ENCODE measurements around the gene ADCY5.

DNA sequence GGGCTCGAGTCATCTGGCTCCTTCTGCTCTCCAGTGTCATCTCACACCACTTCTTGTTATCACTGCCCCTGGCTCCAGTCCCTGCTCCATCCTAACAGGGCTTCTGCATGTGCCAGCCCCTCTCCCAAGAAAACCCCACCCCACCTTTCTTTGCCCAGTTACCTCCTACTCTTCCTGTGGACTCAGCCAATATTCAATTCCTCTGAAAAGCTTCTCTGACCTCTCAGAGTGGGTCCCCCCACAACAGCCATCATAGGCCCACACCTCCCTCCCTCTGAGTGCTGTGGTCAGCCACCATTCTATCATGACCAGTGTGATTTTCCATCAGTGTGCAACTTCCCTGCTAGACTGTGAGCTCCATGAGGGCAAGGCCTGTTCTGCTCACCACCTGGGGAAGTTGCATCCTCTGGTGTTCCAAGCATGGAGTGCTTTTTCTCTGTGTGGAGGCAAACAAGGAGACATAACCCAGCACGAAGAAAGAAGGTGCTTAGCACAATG lies 71.6 kb downstream of the ADCY5 start:
- TF ChIP-seq, protein P1, sequence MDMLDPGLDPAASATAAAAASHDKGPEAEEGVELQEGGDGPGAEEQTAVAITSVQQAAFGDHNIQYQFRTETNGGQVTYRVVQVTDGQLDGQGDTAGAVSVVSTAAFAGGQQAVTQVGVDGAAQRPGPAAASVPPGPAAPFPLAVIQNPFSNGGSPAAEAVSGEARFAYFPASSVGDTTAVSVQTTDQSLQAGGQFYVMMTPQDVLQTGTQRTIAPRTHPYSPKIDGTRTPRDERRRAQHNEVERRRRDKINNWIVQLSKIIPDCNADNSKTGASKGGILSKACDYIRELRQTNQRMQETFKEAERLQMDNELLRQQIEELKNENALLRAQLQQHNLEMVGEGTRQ (IDR thresholded peaks at IDR 0.05) = no peak
- TF ChIP-seq CHD2 (IDR thresholded peaks at IDR 0.05; ENCODE audit: low read length, partially characterized antibody) = no peak
- TF ChIP-seq, protein P2, sequence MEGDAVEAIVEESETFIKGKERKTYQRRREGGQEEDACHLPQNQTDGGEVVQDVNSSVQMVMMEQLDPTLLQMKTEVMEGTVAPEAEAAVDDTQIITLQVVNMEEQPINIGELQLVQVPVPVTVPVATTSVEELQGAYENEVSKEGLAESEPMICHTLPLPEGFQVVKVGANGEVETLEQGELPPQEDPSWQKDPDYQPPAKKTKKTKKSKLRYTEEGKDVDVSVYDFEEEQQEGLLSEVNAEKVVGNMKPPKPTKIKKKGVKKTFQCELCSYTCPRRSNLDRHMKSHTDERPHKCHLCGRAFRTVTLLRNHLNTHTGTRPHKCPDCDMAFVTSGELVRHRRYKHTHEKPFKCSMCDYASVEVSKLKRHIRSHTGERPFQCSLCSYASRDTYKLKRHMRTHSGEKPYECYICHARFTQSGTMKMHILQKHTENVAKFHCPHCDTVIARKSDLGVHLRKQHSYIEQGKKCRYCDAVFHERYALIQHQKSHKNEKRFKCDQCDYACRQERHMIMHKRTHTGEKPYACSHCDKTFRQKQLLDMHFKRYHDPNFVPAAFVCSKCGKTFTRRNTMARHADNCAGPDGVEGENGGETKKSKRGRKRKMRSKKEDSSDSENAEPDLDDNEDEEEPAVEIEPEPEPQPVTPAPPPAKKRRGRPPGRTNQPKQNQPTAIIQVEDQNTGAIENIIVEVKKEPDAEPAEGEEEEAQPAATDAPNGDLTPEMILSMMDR (IDR thresholded peaks at IDR 0.05) = no peak
- TF ChIP-seq EHF (CRISPR knock-in tag; IDR thresholded peaks at IDR 0.05) = no peak
- no peak for TF ChIP-seq ZFP36 (IDR thresholded peaks at IDR 0.05; ENCODE audit: borderline replicate concordance, partially characterized antibody)
- no peak for TF ChIP-seq EP300 (IDR thresholded peaks at IDR 0.05)
- no peak for TF ChIP-seq NFE2L2 (conservative IDR thresholded peaks at IDR 0.05; ENCODE audit: low read length)
- TF ChIP-seq, protein P3, sequence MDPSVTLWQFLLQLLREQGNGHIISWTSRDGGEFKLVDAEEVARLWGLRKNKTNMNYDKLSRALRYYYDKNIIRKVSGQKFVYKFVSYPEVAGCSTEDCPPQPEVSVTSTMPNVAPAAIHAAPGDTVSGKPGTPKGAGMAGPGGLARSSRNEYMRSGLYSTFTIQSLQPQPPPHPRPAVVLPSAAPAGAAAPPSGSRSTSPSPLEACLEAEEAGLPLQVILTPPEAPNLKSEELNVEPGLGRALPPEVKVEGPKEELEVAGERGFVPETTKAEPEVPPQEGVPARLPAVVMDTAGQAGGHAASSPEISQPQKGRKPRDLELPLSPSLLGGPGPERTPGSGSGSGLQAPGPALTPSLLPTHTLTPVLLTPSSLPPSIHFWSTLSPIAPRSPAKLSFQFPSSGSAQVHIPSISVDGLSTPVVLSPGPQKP (IDR thresholded peaks at IDR 0.05; ENCODE audit: low read depth, low read length) = no peak
- TF ChIP-seq, protein P4, sequence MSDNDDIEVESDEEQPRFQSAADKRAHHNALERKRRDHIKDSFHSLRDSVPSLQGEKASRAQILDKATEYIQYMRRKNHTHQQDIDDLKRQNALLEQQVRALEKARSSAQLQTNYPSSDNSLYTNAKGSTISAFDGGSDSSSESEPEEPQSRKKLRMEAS (IDR thresholded peaks at IDR 0.05) = no peak
- TF ChIP-seq, protein P5, sequence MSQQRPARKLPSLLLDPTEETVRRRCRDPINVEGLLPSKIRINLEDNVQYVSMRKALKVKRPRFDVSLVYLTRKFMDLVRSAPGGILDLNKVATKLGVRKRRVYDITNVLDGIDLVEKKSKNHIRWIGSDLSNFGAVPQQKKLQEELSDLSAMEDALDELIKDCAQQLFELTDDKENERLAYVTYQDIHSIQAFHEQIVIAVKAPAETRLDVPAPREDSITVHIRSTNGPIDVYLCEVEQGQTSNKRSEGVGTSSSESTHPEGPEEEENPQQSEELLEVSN (IDR thresholded peaks at IDR 0.05; ENCODE audit: borderline replicate concordance, low read depth) = no peak
- TF ChIP-seq TFCP2L1 (CRISPR knock-in tag; IDR thresholded peaks at IDR 0.05) = no peak
- no peak for TF ChIP-seq MAZ (IDR thresholded peaks at IDR 0.05; ENCODE audit: borderline replicate concordance, low read depth, low read length)

Data from A549 (cell line).